BJ (cell line): ENCODE data around the gene PAMR1. TPM values are rescaled to one million over a fixed set of nuclear protein-coding genes. Genes with fewer than 3 reads are reported as not detected.
A peak's percentile ranks its signal among the peaks of the same experiment; 100 is the strongest.

Experiments used
- CTCF ChIA-PET: fragments of 350-600 bp; formaldehyde crosslinking; extraction: SDS; loops from one replicate; lab custom pipeline; 2021; ENCODE audit warnings: antibody characterized with exemption, inconsistent platforms; lab: Yijun Ruan, JAX
- POLR2A ChIA-PET: fragments of 300-600 bp; sonication (Branson Sonifier 250); formaldehyde crosslinking; extraction: SDS; loops from one replicate; lab custom pipeline; 2021; ENCODE audit warnings: antibody characterized with exemption; lab: Charles Lee
- DNase-seq: peaks from one replicate; pipeline ENCODE4 v3.0.0-alpha.2; 2011; ENCODE audit warnings: low read depth
- H3K27me3 ChIP-seq: 2 replicates; pipeline ENCODE4 v1.6.0; 2011; ENCODE audit warnings: low read length; ENCODE audit not compliant: control insufficient read depth, insufficient read depth
- H3K36me3 ChIP-seq: 2 replicates; pipeline ENCODE4 v1.5.1; 2011; ENCODE audit warnings: low read length; ENCODE audit not compliant: control insufficient read depth, insufficient read depth
- H3K4me3 ChIP-seq: 2 replicates; pipeline ENCODE4 v1.5.1; 2011; ENCODE audit warnings: low read depth, mild to moderate bottlenecking, control low read depth, low read length
- polyA plus RNA-seq: library from polyadenylated mRNA; depleted of rRNA; stranded (reverse); fragments of >200 nt; gene quantifications from 2 replicates; pipeline ENCODE4 v1.2.3, GENCODE V29; 2011
- TF ChIP-seq, protein P1 (sequence below): IDR thresholded peaks from 2 replicates; pipeline ENCODE4 v1.5.1; 2011; ENCODE audit warnings: low read depth, mild to moderate bottlenecking, control low read depth, inconsistent platforms, low read length, moderate library complexity; ENCODE audit not compliant: insufficient read depth

Gene PAMR1
- polyA plus RNA-seq, 1 experiment = 131 TPM

DNA sequence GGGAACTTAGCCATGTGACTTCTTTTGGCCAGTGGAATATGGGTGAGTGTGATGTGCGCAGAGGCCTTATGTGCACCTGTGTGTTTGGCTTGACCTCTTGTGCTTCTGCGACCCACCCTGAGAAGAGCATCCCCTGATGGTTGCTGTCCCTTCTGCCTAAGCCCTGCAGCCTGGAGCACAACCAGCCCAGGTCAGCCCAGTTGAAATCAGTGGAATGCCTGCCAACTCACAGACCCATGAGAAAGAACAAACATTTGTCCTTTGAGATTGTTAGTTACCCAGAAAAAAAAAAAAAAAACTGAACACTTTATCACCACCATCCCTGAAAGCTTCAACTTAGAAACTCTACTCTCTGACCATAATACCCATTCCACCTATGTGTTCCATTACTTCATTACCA lies 38.5 kb downstream of the PAMR1 start:
- POLR2A ChIA-PET = interaction anchor here (0.6 kb wide), 1 partner anchor 840 kb away, joined by 5 read pairs; no protein-coding TSS in a partner anchor
- CTCF ChIA-PET = interaction anchor here (0.8 to 2.1 kb wide), 18 partner anchors 11 to 889 kb away, joined by 3 to 11 read pairs (median 4); partner anchors contain the start of gene PAMR1

DNA sequence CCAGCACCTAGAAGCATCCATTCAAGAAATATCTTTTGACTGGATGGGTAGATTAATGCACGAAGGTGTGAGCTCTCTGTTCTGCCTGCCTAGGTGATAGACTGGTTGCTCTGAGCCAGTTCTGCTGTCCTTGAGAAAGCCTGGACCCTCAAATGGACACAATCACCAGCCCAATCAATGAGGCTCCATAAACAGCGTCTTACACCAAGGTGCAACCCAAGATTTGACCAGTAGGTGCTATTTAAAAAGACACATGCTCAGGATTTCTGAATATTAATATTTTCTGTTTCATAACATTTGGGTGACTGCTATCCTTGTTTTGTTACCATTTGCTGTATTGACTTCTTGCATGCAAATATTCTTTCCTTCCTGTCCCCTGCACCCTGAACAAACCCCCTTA lies 39.0 kb downstream of the PAMR1 start:
- no peaks in the 10 kb centered on the region for H3K36me3 ChIP-seq
- no peaks in the 10 kb centered on the region for H3K27me3 ChIP-seq
- TF ChIP-seq, protein P1, sequence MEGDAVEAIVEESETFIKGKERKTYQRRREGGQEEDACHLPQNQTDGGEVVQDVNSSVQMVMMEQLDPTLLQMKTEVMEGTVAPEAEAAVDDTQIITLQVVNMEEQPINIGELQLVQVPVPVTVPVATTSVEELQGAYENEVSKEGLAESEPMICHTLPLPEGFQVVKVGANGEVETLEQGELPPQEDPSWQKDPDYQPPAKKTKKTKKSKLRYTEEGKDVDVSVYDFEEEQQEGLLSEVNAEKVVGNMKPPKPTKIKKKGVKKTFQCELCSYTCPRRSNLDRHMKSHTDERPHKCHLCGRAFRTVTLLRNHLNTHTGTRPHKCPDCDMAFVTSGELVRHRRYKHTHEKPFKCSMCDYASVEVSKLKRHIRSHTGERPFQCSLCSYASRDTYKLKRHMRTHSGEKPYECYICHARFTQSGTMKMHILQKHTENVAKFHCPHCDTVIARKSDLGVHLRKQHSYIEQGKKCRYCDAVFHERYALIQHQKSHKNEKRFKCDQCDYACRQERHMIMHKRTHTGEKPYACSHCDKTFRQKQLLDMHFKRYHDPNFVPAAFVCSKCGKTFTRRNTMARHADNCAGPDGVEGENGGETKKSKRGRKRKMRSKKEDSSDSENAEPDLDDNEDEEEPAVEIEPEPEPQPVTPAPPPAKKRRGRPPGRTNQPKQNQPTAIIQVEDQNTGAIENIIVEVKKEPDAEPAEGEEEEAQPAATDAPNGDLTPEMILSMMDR = no peak
- ChIA-PET CTCF (interaction anchor here (0.6 to 2.2 kb wide), 13 partner anchors 12 to 771 kb away, joined by 3 to 11 read pairs (median 5); partner anchors contain the start of gene PAMR1), POLR2A (no interaction called here)
- no peak for DNase-seq
- H3K4me3 ChIP-seq = no peak overlapping the region

More for the DNA sequence above, 38.5 kb downstream of the PAMR1 start:
- Histone ChIP-seq H3K27me3 (no peaks in the 10 kb centered on the region), H3K4me3 (no peak overlapping the region), H3K36me3 (no peaks in the 10 kb centered on the region)
- TF ChIP-seq, protein P1 = no peak
- DNase-seq = no peak

DNA sequence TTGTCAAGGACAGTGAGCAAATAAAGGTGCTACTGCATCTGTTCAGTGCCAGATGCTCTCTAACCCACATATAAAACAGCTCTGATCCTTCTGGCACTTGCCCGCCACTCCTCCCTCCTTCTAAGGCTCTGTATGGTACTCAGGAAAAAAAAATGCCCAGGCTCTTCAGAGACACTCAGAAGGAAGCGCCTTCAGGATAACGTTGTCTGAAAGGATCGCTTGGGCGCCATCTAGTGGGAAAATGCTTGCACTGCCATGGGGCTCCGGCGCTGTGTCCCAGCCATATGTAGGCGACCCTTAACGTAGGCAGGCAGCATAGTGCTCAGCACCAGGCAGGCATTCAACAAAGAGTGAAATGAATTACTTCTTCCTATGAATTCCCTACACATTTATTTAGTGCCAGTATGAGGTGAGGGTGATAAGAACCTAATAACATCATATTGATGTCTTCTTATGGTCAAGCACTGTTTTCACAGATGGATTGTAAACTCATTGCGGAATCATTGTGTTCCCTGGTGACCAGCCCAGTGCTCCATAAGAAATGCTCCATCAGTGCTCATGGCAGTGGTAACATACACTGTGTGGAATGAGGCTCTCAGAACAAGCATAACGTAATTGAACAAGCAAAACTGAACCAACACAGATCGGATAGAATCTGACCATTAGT lies 39.6 kb downstream of the PAMR1 start:
- Histone ChIP-seq H3K27me3 (no peaks in the 10 kb centered on the region), H3K36me3 (no peaks in the 10 kb centered on the region), H3K4me3 (no peak overlapping the region)
- TF ChIP-seq, protein P1 = peak; percentile 87
- DNase-seq = no peak
- CTCF ChIA-PET = interaction anchor here (0.6 to 2.8 kb wide), 23 partner anchors 12 to 900 kb away, joined by 3 to 11 read pairs (median 4); partner anchors contain the start of gene PAMR1
- POLR2A ChIA-PET = no interaction called here

GRCh38 chr11:35484435-35484834 lies 41.0 kb downstream of the PAMR1 start:
- TF ChIP-seq, protein P1 = no peak
- no peak overlapping the region for H3K4me3 ChIP-seq
- POLR2A ChIA-PET = no interaction called here
- CTCF ChIA-PET = interaction anchor here (0.8 to 2.8 kb wide), 12 partner anchors 10 to 898 kb away, joined by 3 to 11 read pairs (median 4); partner anchors contain the start of gene PAMR1
- no peaks in the 10 kb centered on the region for H3K36me3 ChIP-seq
- no peaks in the 10 kb centered on the region for H3K27me3 ChIP-seq
- peak; percentile 23 for DNase-seq

DNA sequence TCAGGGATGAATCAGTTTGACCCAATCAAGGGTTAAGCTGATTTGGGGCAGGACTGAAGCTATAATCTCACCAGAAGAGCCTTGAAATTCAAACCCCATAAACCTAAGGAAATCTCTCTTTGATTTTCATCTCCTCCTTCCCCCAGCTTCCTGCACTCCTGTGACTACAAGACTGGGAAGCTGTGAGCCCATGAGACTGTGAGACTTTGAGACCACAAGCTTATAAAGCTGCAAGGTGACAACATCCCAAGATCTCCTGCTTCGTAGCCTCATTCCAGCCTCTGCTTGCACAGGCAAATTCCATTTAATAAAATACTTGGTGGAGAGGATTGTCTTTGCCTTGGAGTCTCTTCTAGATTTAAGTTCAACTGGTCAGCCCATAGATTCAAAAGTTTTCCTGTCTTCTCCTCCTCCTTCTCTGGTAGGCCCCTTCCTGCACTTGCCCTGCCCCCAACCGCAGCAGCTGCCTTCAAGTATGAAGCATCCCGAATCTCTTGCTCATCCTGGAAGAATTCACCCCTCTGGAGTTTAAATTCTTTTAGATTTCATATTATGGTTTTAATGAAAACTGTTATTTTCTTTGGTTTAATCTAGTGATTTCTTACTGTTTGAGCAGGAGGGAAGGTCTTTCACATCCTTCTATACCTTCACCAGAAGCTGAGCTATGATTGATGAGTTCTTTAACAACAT lies 42.1 kb downstream of the PAMR1 start:
- H3K4me3 ChIP-seq = no peak overlapping the region
- H3K27me3 ChIP-seq = no peaks in the 10 kb centered on the region
- ChIA-PET POLR2A (no interaction called here), CTCF (interaction anchor here (0.9 to 2.8 kb wide), 8 partner anchors 14 to 557 kb away, joined by 3 to 11 read pairs (median 4); no protein-coding TSS in a partner anchor)
- TF ChIP-seq, protein P1 = no peak
- DNase-seq = no peak
- H3K36me3 ChIP-seq = peaks cover 2% of the 10 kb centered on the region; the same call in 1 of the 2 replicates
